ENCODE results near the gene NDUFS6.

- TF ChIP-seq EP300 (IDR thresholded peaks at IDR 0.05) (no peak), CTCF (IDR thresholded peaks at IDR 0.05) (no peak), POLR2A (IDR thresholded peaks at IDR 0.05; ENCODE audit: low read depth) (no peak)
Observed at GRCh38 chr5:1847611-1848010, 46.4 kb downstream of the NDUFS6 start.

Measured in esophagus muscularis mucosa (tissue), 4 donors.